Measurements from ENCODE around the gene CLDN7.

Gene CLDN7

DNA sequence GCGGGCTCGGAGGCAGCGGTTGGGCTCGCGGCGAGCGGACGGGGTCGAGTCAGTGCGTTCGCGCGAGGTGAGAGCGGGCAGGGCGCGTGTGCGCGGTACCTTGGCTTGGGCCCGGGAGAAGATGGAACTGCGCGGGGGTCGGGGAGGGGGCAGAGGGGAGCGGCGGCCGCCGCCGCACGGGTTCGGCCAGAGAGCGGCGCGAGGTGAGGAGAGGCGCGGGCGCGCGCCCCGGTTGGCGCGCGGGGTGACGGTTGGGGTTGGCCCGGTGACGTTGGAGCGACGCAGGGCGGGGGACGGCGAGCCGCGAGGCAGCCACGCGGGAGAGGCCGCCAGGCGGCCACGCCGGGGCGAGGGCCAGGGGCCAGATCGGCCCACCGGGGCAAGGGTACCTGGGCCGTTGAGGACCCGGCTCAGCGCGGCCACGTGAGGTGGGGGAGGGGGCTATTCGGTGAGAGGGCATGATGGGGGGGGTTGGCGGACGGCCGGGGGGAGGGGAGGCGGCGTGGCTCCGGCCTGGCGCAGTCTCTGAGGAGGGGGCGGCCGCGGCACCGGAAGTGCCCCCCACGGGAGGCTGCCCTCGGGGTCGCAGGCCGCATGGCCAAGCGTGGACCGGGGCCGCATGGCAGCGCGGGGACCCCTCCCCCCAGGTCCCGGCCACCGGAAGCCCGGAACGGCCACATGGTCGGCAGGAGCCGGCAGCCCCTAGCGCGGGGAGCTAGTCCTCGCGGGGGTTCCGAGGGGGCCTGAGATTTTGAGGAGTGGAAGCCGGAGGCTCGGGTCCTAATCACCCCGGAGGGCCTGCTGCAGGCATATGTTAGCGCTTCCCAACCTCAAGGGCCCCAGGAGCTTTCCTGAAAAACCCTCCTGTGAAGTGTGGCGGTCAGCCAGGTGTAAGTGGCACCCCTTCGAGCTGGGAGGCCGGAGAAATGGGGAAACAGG lies 45.7 kb upstream of the CLDN7 start:
- peaks cover 45% of the 10 kb centered on the region for H3K36me3 ChIP-seq (ENCODE audit: low read depth)
- DNase-seq (ENCODE audit: low spot score) (no peak), ATAC-seq (ENCODE audit: low read depth) (no peak)
- no peaks in the 10 kb centered on the region for H3K27me3 ChIP-seq (ENCODE audit: insufficient read depth, poor library complexity, severe bottlenecking)
- peak overlapping the region; percentile 93 for H3K4me3 ChIP-seq (ENCODE audit: severe bottlenecking)
- H3K9me3 ChIP-seq (ENCODE audit: severe bottlenecking): no peaks in the 10 kb centered on the region
- peaks cover 8% of the 10 kb centered on the region for H3K4me1 ChIP-seq (ENCODE audit: insufficient read depth, poor library complexity, severe bottlenecking)
- TF ChIP-seq CTCF (IDR thresholded peaks at IDR 0.05; ENCODE audit: poor library complexity, severe bottlenecking): no peak
- H3K27ac ChIP-seq (ENCODE audit: poor library complexity, severe bottlenecking): peak overlapping the region; percentile 94

DNA sequence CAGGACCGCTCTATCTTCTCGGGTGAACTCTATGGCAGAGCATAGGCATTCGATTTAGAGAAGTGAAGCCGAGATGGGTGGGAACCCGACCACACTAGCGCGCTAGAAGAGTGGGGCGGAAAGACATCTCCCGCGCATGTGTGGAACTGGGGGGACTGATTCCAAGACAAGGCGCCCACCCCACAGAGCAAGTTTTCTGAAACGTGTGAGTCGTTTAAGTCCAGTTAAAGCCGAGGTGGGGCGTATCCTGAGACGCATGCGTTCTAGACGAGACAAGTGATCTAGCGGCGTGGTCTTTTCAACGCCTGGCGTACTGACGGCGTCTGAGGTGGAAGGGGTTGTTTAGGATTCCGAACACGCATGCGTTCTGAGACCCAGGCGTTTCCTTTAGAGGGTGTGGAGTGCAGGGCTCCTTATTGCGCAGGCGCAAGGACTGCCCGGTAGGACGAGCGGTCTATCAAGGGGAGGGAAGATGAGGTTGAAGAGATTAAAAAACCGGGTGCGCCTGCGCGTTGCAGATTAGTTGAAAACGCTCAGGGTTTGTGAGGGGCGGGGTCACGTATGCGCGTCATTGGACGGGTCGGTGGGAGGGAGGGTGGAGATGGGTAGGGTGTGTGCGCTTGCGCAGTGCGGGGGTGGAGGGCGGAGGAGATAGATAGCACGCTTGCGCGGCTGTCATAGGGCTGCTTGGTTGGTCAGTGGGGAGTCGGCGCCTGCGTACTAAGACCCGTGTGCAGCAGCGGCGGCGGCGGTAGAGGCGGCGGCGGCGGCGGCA lies 44.8 kb upstream of the CLDN7 start, which contains the start of gene EIF5A:
TSS of gene EIF5A (plus strand) at position 718 of the 775 bp plus-strand sequence. CDS start 2,008 bp downstream, outside the sequence.
- Histone ChIP-seq H3K27ac (ENCODE audit: poor library complexity, severe bottlenecking) (peak within 1 kb of the TSS; percentile 94), H3K4me3 (ENCODE audit: severe bottlenecking) (peak within 1 kb of the TSS; percentile 93), H3K4me1 (ENCODE audit: insufficient read depth, poor library complexity, severe bottlenecking) (peaks cover 8% of the 10 kb centered on the region), H3K9me3 (ENCODE audit: severe bottlenecking) (no peaks in the 10 kb centered on the region), H3K36me3 (ENCODE audit: low read depth) (peaks cover 37% of the 10 kb centered on the region), H3K27me3 (ENCODE audit: insufficient read depth, poor library complexity, severe bottlenecking) (no peaks in the 10 kb centered on the region)
- DNase-seq (ENCODE audit: low spot score): peak; percentile 100
- no peak for TF ChIP-seq CTCF (IDR thresholded peaks at IDR 0.05; ENCODE audit: poor library complexity, severe bottlenecking)
- peak; percentile 82 for ATAC-seq (ENCODE audit: low read depth)

- H3K9me3 ChIP-seq (ENCODE audit: severe bottlenecking): no peaks in the 10 kb centered on the region
- no peak for TF ChIP-seq CTCF (IDR thresholded peaks at IDR 0.05; ENCODE audit: poor library complexity, severe bottlenecking)
- H3K27ac ChIP-seq (ENCODE audit: poor library complexity, severe bottlenecking): no peak overlapping the region
- no peaks in the 10 kb centered on the region for H3K27me3 ChIP-seq (ENCODE audit: insufficient read depth, poor library complexity, severe bottlenecking)
- DNase-seq (ENCODE audit: low spot score): no peak
- no peak for ATAC-seq (ENCODE audit: low read depth)
- peaks cover 2% of the 10 kb centered on the region for H3K4me1 ChIP-seq (ENCODE audit: insufficient read depth, poor library complexity, severe bottlenecking)
- H3K4me3 ChIP-seq (ENCODE audit: severe bottlenecking): no peak overlapping the region
- peaks cover 10% of the 10 kb centered on the region for H3K36me3 ChIP-seq (ENCODE audit: low read depth)
These were observed 41.9 kb upstream of the CLDN7 start for GRCh38 chr17:7304179-7304578.

DNA sequence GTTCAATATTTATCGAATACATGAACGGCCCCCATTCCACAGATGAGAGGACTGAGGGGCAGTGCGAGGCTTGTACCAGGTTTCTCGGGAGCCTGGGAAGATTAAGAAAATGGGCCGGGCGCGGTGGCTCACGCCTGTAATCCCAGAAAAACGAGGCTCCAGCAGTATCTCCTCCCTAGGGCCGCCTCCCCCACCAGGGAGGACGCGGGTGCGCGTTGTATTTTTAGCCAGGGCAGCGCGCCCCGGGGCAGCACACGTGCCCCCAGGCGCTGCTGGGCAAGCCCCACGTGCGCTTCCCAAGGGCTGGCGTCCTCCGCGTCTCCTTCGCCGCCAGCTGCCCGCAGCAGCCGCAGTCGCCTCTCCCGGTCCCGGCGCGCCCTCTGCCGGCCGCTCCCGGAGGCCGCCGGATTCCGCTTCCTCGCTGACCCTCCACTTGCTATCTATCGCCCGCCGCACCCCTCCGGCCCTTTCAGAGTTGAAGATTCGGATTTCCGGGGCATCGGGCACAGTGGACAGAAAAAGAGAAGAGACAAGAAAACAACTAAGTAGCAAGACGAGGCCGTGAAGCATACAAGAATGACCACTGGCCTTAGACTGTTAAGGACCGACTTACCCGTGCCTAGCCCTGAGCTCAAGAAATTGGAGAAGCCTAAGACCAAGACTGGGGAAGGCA lies 34.0 kb upstream of the CLDN7 start:
- TF ChIP-seq CTCF (IDR thresholded peaks at IDR 0.05; ENCODE audit: poor library complexity, severe bottlenecking): peak; percentile 96
- Histone ChIP-seq H3K4me1 (ENCODE audit: insufficient read depth, poor library complexity, severe bottlenecking) (peaks cover 9% of the 10 kb centered on the region), H3K9me3 (ENCODE audit: severe bottlenecking) (no peaks in the 10 kb centered on the region), H3K27ac (ENCODE audit: poor library complexity, severe bottlenecking) (no peak overlapping the region), H3K4me3 (ENCODE audit: severe bottlenecking) (no peak overlapping the region), H3K27me3 (ENCODE audit: insufficient read depth, poor library complexity, severe bottlenecking) (no peaks in the 10 kb centered on the region), H3K36me3 (ENCODE audit: low read depth) (no peaks in the 10 kb centered on the region)
- DNase-seq (ENCODE audit: low spot score) (peak; percentile 72), ATAC-seq (ENCODE audit: low read depth) (peak; percentile 44)
